GM18505 (cell line): ENCODE results near the gene TRAF3.
A peak's percentile ranks its signal among the peaks of the same experiment; 100 is the strongest.
"Not testable (repeated sequence)": the region's sequence is repeated elsewhere in the genome, so short reads cannot be mapped to it uniquely, and the experiment has no call there.

Source experiments
- ATAC-seq: cut with Tn5 transposase; IDR thresholded peaks from one replicate; pipeline ENCODE4 v1.9.1; 2021; ENCODE audit not compliant: unreplicated experiment
- POLR2A ChIP-seq: IDR thresholded peaks from 4 replicates; pipeline ENCODE4 v1.6.1; 2011; ENCODE audit warnings: borderline replicate concordance; ENCODE audit not compliant: insufficient read depth, insufficient read length; ENCODE audit errors: extremely low read depth

Gene TRAF3

DNA sequence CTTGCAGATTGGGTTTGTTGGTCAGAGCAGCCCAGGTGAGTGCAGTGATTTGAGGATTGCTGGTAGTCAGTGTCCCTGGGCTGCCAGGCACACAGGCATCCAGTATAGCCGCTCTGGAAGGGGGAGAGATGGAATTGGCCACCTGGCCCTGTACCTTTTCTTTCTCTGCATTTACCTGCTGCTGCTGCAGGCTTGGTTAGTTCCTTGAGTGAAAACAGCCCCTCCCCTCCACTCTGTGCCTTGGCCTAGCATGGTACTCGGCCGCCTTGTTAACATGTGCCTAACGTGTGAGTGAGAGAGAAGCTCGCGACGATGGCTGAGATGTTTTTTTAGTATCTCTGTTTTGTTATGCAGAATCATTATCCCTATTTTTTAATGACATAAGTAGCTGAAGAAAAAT, 95.9 kb downstream of the TRAF3 start:
- no peak for ATAC-seq
- no peak for TF ChIP-seq POLR2A

GRCh38 chr14:102873546-102874061, 96.4 kb downstream of the TRAF3 start:
- no peak for ATAC-seq
- no peak for TF ChIP-seq POLR2A

- no peak for TF ChIP-seq POLR2A
- ATAC-seq, result no peak
These were observed 98.4 kb downstream of the TRAF3 start for GRCh38 chr14:102875652-102876051.

DNA sequence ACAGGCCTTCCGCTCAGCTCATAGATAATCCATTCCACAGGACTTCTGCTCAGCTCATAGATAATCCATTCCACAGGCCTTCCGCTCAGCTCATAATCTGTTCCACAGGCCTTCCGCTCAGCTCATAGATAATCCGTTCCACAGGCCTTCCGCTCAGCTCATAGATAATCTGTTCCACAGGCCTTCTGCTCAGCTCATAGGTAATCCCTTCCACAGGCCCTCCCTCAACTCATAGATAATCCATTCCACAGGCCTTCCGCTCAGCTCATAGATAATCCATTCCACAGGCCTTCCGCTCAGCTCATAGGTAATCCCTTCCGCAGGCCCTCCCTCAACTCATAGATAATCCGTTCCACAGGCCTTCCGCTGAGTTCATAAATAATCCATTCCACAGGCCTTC, 100.3 kb downstream of the TRAF3 start:
- ATAC-seq, result not testable (repeated sequence)

DNA sequence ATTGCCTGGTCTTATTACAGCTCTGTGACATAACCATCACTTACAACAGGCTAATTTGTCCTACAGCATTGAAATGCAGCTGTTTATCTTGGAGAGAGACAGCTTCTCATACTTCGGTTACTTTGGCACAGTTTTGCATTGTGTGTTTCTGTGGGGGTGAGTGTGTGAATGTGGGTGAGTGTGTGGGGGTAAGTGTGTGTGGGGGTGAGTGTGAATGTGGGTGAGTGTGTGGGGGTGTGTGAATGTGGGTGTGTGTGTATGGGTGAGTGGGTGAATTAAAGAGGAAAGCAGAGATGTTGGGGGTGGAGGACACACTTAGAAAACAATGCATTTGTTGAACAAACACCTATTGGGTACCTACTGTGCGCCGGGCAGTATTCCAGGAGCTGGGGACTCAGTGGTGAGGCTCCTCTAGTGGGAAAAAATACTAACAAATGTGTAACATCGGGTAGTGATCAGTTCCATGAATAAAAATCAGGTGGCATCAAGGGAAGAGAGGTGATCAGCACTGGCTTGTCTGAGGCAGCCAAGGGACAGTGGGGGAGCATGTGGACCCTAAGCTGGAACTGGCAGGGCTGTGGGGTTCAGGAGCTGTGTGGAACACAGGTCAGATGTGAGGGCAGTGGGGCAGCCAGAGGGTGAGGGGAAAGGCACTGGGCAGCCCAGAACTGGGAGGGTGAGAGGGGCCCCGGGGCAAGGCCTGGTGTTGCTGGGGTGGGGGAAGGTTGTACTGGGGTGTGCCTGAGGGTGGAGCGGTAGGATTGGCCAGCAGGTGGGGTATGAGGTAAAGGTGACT, 101.1 kb downstream of the TRAF3 start:
- no peak for ATAC-seq
- TF ChIP-seq POLR2A, result no peak

DNA sequence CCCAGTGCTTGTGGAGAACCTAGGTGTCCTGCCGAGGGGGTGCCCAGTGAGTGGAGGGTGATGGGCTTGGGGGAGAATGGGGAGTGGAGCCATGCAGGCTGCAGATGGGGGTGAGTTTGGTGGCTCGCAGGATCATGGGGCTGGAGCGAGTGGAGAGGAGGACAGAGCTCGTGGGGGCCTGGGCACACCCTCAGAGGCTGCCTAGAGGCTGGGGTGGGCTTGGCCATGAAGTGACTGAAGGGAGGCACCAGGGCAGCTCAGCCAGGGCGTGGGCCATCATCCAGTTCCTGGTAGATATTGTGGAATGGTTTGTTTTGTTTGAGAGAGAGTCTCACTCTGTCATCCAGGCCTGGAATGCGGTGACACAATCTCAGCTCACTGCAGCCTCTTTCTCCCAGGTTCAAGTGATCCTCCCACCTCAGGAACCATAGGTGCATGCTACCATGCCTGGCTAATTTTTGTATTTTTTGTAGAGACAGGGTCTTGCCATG, 101.8 kb downstream of the TRAF3 start:
- no peak for ATAC-seq
- no peak for TF ChIP-seq POLR2A

GRCh38 chr14:102882226-102882906, 105.1 kb downstream of the TRAF3 start:
- no peak for ATAC-seq
- TF ChIP-seq POLR2A, result no peak

GRCh38 chr14:102883089-102883541, 105.9 kb downstream of the TRAF3 start:
- no peak for TF ChIP-seq POLR2A
- no peak for ATAC-seq

- ATAC-seq, result no peak
These were observed 106.3 kb downstream of the TRAF3 start for GRCh38 chr14:102883554-102883953.

DNA sequence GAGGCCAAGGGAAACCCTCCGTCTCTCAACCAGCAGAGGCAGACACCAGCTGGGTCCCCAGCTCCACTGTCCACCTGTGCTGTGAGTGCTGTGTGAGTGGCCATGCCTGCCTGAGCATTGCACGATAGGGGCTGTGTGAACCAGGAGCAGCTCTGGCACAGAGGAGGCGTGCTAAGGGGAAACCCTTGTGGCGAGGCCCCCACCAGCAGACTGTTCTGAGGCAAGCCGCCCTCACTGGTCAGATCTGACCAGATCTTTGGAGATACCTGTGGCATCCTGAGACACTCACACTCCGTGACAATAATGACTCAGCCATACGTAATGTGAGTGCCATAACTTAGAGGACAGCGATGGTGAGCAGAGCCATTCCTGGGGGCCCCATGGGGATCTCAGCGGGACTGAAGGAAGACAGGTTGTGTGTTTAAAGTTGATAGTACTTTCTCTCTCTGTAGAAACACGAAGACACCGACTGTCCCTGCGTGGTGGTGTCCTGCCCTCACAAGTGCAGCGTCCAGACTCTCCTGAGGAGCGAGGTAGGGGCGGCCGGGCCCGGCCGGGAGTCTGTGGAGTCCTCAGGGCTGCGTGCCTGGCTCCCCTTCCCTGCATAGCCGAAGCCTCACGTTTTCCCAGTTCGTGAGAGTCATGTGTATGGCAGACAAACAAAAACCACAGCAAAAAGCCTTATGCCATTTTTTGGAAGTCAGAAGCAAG, 108.6 kb downstream of the TRAF3 start:
- peak; percentile 26 for TF ChIP-seq POLR2A
- no peak for ATAC-seq

More at GRCh38 chr14:102883554-102883953, 106.3 kb downstream of the TRAF3 start:
- TF ChIP-seq POLR2A, result no peak

- no peak for TF ChIP-seq POLR2A
- ATAC-seq, result no peak
These were observed 111.5 kb downstream of the TRAF3 start for GRCh38 chr14:102888748-102889147.

GRCh38 chr14:102889615-102890014, 112.4 kb downstream of the TRAF3 start:
- no peak for ATAC-seq
- TF ChIP-seq POLR2A, result no peak

- TF ChIP-seq POLR2A, result no peak
- no peak for ATAC-seq
These were observed 113.9 kb downstream of the TRAF3 start for GRCh38 chr14:102891111-102891510.
